H54 (cell line): ENCODE results near the gene CHKA.
A peak's percentile ranks its signal among the peaks of the same experiment; 100 is the strongest.

ENCODE experiments used
- DNase-seq: peaks from one replicate; pipeline ENCODE4 v3.0.0; 2011; ENCODE audit warnings: low spot score, mixed read lengths; ENCODE audit not compliant: insufficient read length
- FAIRE-seq: peaks from 3 replicates; lab custom pipeline; 2011; peaks lifted over from hg19 to GRCh38; lab: Jason Lieb, UNC
- POLR2A ChIP-seq: IDR thresholded peaks from 2 replicates; pipeline ENCODE4 v1.6.1; 2011; ENCODE audit warnings: low read depth, mild to moderate bottlenecking, low read length

The CHKA gene

DNA sequence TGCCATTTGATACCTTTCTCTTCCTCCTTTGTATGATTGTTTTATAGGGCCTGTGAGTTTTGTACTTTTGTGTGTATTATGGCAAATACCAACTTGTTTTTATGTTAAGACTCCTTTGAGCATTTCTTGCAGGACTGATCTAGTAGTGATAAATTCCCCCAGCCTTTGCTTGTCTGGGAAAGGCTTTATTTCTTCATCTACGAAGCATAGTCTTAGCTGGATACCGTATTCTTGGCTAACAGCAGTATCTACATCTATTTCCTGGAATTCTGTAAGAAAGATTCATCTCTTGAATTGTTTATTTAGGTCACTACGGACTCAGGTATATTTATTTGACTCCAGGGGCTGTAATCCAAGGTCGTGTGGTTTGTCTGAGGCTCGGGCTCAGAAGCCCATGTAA lies 96.7 kb downstream of the CHKA start:
- DNase-seq (no peak), FAIRE-seq (no peak)
- TF ChIP-seq POLR2A, result no peak

DNA sequence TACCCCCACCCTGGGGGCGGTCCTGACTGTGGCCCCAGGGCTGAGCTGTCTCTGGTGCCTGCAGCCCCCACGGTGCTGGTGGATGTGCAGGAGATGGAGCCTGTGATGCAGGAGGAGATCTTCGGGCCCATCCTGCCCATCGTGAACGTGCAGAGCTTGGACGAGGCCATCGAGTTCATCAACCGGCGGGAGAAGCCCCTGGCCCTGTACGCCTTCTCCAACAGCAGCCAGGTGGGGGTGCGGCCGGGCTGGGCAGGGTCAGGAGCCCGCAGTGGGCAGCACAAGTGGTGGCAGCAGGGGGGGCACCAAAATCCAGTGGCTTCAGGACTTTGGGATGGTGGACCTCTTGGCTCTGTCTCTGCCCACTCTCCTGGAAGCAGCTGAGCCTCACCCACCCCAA lies 98.7 kb downstream of the CHKA start:
- DNase-seq (no peak), FAIRE-seq (no peak)
- no peak for TF ChIP-seq POLR2A

DNA sequence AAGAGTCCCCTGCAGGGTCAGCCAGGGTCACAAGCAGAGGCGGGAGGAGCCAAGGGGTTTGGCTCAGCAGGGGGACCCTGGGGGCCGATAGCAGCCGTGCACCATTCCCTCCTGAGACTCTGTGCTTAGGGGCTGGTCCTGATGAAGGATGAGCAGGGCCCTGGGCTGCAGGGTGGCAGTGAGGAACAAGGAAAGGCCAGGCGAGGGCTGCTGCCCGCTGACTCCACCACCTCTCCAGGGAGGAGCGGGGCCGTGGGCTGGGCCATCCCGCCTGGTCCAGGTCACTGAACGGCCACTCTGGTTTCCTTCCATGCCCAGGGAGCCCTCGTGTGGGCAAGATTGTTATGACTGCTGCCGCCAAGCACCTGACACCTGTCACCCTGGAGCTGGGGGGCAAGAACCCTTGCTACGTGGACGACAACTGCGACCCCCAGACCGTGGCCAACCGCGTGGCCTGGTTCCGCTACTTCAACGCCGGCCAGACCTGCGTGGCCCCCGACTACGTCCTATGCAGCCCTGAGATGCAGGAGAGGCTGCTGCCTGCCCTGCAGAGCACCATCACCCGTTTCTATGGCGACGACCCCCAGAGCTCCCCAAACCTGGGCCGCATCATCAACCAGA lies 99.9 kb downstream of the CHKA start:
- FAIRE-seq, result no peak
- DNase-seq, result no peak
- TF ChIP-seq POLR2A, result no peak

DNA sequence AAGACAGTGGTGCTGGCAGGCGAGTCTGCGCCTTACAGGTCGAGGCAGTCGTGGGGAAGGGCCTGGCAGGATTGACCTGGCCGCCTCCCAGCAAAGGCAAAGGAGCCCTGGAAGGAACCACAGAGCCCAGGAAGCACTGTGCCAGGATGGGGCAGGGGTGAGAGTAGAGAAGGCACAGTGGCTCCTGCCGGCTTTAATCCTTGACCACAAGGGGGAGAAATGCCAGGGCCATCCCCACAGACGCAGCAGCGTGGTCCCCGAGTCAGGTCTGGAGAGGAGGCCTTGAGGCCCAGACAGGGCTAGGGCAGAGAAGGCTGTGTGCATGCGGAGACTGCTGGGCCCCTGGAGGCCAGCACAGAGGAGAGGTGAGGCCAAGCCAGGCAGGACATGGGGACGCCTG lies 100.6 kb downstream of the CHKA start:
- FAIRE-seq (no peak), DNase-seq (peak; percentile 63)
- TF ChIP-seq POLR2A, result no peak

DNA sequence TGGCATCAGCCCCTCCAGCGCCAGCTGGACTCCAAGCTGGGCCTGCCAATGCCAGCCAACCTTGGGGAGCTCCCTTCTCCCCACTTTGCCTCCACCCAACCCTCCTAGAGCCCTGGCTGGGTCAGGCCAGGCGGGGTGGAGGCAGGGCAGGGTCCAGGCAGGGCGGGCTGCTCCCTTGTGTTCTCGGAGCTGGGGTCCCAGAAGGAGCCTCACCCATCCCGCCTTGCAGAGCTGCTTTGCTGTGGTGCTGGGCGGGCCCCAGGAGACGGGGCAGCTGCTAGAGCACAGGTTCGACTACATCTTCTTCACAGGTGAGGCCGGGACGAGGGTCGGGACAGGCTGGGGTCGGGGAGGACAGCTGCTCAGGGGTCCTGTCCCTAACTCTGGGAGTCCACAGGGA lies 101.7 kb downstream of the CHKA start:
- no peak for DNase-seq
- no peak for FAIRE-seq
- TF ChIP-seq POLR2A, result no peak

DNA sequence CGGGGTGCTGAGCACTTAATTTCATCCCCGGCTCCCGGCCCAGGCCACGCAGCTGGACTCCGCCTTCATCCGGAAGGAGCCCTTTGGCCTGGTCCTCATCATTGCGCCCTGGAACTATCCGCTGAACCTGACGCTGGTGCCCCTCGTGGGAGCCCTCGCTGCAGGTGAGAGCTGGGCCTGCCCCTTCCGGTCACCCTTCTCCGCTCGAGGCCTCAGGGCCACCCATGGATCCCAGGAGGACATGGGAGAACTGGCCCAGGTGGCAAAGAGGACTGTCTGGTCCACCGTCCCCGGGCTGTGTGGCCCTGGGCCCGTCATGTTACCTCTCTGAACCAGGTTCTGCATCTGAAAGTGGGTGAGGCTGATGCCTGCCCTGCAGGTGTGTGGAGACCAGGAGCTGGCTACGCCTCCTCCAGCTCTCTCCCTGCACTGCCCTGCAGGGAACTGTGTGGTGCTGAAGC lies 102.4 kb downstream of the CHKA start:
- TF ChIP-seq POLR2A, result no peak
- FAIRE-seq (no peak), DNase-seq (no peak)

DNA sequence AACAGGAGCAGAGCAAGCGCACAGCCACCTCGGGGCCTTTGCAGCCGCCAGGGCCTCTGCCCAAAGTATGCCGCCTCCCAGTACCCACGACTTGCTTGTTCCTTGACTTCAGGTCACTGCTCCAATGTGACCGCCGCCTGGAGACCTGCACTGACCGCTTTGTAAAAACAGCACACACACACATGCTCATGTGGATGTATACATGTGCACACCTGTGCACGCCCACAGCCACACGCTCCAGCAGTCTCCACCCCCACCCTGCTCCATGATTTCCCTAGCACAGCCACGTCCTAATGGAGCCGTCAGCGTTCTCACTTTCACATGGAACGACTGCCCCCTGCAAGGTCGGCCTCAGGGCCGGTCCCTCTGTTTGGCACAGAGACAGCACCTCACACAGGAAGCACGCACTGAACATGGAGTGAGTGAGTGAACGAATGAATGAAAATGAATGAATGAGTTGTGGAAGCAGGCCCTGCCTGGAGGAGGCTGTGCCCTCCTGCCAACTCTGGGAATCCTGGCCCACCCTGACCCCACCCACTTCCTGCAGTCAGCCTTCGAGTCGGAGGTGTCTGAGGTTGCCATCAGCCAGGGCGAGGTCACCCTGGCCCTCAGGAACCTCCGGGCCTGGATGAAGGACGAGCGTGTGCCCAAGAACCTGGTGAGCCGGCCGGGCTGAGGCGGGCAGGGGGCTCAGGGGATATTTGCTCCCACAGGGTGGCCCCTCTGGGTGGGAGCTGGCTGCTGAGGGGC lies 103.0 kb downstream of the CHKA start:
- no peak for DNase-seq
- no peak for FAIRE-seq
- TF ChIP-seq POLR2A, result no peak

DNA sequence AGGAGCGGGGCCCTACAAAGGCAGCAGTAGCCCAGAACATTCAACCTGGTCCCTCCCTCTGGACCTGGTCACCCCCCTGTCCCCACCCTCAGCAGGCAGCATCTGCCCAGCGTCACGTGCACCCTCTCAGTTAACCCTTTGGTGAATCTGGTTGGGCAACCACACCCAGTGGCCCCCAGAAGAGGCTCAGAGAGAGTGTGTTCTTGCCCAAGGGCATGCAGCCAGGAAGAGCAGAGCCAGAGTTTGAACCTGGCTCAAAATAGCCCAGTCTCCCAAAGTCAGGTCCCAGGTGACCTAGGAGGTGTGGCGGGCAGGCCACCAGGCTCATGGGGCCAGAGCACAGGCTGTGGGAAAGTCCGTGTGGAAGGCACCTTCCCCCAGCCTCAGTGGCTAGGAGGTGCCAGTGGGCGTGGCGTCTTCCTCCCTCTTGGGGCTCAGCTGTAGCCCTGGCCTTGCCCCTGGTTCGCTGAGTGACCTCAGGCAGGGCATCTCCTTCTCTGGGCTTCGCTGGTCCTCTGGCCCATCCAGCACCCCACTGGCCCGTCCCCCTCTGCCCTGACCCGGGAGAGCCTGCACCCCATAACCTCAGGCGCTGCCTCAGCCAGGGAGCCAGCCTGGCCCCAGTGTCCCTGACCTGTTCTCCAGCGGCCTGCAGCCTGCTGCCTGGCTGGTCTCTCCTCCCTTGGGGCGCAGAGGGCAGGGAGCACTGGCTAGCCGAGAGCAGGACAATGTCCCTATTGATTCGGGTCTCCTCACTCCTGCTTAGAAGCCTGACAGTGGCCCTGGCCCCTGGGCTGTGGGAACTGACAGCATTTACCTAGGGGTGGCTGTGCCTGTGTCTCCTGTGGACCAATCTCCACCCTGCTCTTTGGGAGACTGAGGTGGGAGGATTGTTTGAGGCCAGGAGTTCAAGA lies 104.0 kb downstream of the CHKA start:
- FAIRE-seq (no peak), DNase-seq (no peak)
- no peak for TF ChIP-seq POLR2A

DNA sequence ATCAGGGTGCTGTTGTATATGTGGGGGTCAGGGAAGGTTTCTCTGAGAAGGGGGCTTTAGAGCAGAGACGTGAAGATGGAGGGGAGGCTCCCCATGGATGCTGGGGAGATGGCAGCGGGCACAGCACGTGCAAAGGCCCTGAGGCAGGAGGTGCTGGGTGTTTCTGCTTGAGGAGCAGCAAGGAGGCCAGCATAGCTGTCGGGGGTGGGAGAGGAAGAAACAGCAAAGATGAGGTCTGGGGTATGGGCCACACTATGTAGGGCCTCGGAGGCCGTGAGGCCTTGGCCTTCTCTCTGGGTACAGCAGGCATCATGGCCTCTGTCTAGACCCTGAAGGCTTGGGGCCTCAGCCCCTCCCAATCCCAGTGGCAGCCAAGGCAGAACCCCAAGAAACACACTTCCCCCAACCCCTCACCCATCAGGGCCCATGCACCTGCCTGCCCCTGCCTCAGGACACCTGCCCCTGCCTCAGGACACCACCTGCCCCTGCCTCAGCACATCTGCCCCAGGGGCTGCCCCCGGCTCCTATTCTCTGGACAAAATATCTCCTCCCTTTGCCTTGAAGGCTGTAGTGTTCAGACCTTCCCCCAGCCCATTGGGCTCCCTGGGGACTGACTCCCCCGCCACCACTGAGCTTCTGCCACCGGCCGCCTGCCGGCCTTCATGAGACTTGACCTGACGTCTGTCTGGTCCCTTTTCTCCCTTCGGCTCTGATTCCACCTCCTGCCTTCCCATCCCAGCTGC lies 104.9 kb downstream of the CHKA start:
- no peak for DNase-seq
- TF ChIP-seq POLR2A, result no peak
- no peak for FAIRE-seq

DNA sequence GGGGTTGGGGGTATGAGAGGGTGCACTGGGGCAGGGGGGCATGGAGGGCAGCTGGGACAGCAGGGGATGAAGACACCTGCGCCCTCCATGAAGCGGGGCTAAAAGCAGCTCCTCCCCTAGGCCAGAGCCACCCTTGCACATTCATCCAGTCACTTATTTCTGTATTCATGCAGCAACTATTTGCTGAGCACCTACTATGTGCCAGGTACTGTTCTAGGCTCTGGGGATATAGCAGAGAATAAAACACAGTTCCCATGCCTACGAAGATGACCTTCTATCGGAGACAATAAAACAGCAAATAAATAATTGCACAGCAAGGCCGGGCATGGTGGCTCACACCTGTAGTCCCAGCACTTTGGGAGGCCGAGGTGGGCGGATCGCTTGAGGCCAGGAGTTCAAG lies 105.7 kb downstream of the CHKA start:
- FAIRE-seq, result no peak
- DNase-seq, result no peak
- no peak for TF ChIP-seq POLR2A

DNA sequence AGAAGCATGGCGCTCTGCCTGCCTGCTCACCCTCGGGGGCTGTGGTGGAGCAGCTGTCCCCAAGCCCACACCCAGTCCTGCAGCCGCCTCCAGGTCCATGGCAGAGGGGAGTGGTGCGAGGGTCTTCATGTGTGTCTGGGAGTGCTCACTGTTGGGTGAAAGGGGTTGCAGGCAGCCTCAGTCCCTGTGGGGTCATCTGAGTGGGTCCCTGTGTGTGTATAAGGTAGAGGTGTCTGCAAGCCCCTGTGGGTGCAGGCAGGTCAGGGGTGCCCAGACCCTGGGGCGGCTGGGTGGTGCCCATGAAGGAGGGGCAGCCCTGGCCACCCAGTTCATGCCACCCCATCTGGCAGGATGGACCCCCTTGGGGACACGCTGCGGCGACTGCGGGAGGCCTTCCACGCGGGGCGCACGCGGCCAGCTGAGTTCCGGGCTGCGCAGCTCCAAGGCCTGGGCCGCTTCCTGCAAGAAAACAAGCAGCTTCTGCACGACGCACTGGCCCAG lies 106.2 kb downstream of the CHKA start:
- no peak for DNase-seq
- FAIRE-seq, result no peak
- TF ChIP-seq POLR2A, result no peak; the same call in 1 of the 2 replicates

DNA sequence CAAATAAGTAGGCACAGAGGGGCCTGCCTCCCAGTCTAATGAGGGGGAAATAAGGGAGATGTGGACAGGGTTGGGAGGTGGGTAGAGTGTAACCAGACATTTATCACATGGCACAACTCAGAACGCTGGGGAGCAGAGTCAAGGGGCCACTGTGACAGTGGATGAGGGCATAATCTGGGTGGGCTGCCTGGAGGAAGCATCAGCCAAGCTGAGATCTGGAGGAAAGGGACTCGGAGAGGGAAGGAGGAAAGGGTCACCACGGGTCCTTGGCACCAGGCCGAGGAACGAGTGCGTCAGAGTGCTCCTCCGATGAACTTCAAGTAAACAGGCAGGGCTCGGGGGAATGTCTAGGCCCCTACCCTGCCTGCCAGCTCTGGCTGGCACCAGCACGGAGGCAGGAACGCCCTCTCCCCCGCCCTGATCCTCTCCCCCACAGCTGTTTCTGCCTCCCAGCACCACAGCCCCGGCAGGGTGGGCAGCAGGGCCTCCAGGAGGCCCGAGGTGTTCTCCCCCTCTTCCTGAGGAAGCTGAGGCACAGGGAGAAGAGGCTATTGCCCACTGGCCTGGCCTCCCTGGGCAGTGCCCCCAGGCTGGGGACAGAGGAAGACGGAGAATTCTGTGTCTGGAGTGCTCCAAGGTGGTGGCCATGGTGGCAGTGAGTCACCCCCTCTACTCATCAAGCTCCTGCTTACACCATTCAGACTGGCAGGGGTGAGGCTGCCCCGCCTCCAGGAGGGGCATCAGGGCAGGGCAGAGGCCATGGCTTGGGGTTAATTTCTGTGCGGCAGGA lies 106.8 kb downstream of the CHKA start:
- TF ChIP-seq POLR2A, result peak; percentile 33; the same call in 1 of the 2 replicates
- FAIRE-seq, result no peak
- DNase-seq, result peak; percentile 81
